Hematopoietic multipotent progenitor cell treated with erythropoietin and hydrocortisone succinate and interleukin-3 and kit ligand, for 6 days (in vitro differentiated cells): Measurements from ENCODE around the gene ARMC8.

ENCODE experiments used
- DNase-seq: peaks from one replicate; pipeline ENCODE4 v3.0.0-alpha.2; 2015

Gene ARMC8

GRCh38 chr3:138253609-138254008, 66.5 kb downstream of the ARMC8 start:
- no peak for DNase-seq

GRCh38 chr3:138254216-138254615, 67.1 kb downstream of the ARMC8 start:
- no peak for DNase-seq

GRCh38 chr3:138256022-138256421, 68.9 kb downstream of the ARMC8 start:
- no peak for DNase-seq

- DNase-seq: no peak
These were observed 70.9 kb downstream of the ARMC8 start for GRCh38 chr3:138257986-138258385.

GRCh38 chr3:138259126-138259525, 72.0 kb downstream of the ARMC8 start:
- DNase-seq: no peak

GRCh38 chr3:138260611-138261010, 73.5 kb downstream of the ARMC8 start:
- peak; percentile 51 for DNase-seq

GRCh38 chr3:138263104-138263503, 76.0 kb downstream of the ARMC8 start:
- no peak for DNase-seq

- no peak for DNase-seq
These were observed 78.6 kb downstream of the ARMC8 start for GRCh38 chr3:138265745-138266144.

- no peak for DNase-seq
These were observed 80.0 kb downstream of the ARMC8 start for GRCh38 chr3:138267083-138267482.

- peak; percentile 12 for DNase-seq
These were observed 83.1 kb downstream of the ARMC8 start for GRCh38 chr3:138270245-138270644.

GRCh38 chr3:138271189-138271794, 84.2 kb downstream of the ARMC8 start:
- DNase-seq: no peak

GRCh38 chr3:138281561-138281960, 94.5 kb downstream of the ARMC8 start:
- DNase-seq: no peak

- no peak for DNase-seq
These were observed 95.7 kb downstream of the ARMC8 start for GRCh38 chr3:138282836-138283235.

GRCh38 chr3:138284079-138284478, 97.0 kb downstream of the ARMC8 start:
- DNase-seq: no peak

- peak; percentile 41 for DNase-seq
These were observed 97.9 kb downstream of the ARMC8 start for GRCh38 chr3:138284957-138285477.

GRCh38 chr3:138289260-138289659, 102.2 kb downstream of the ARMC8 start:
- no peak for DNase-seq

- DNase-seq: no peak
These were observed 102.6 kb downstream of the ARMC8 start for GRCh38 chr3:138289701-138290100.

GRCh38 chr3:138296639-138297038, 109.5 kb downstream of the ARMC8 start:
- DNase-seq: no peak

GRCh38 chr3:138297059-138297607, 110.0 kb downstream of the ARMC8 start:
- DNase-seq: no peak

- no peak for DNase-seq
These were observed 110.8 kb downstream of the ARMC8 start for GRCh38 chr3:138297876-138298275.

- no peak for DNase-seq
These were observed 113.5 kb downstream of the ARMC8 start for GRCh38 chr3:138300647-138301046.

GRCh38 chr3:138303474-138303873, 116.4 kb downstream of the ARMC8 start:
- DNase-seq: no peak

GRCh38 chr3:138307899-138308298, 120.8 kb downstream of the ARMC8 start:
- DNase-seq: no peak

- DNase-seq: no peak
These were observed 121.7 kb downstream of the ARMC8 start for GRCh38 chr3:138308783-138309182.

- no peak for DNase-seq
These were observed 123.4 kb downstream of the ARMC8 start for GRCh38 chr3:138310494-138310893.
